ENCODE results near the gene CDK5RAP3. TPM values are rescaled to one million over a fixed set of nuclear protein-coding genes. Genes with fewer than 3 reads are reported as not detected.
A peak's percentile ranks its signal among the peaks of the same experiment; 100 is the strongest.

Gene CDK5RAP3
- total RNA-seq, 1 experiment from 2014 or later: 128 TPM

DNA sequence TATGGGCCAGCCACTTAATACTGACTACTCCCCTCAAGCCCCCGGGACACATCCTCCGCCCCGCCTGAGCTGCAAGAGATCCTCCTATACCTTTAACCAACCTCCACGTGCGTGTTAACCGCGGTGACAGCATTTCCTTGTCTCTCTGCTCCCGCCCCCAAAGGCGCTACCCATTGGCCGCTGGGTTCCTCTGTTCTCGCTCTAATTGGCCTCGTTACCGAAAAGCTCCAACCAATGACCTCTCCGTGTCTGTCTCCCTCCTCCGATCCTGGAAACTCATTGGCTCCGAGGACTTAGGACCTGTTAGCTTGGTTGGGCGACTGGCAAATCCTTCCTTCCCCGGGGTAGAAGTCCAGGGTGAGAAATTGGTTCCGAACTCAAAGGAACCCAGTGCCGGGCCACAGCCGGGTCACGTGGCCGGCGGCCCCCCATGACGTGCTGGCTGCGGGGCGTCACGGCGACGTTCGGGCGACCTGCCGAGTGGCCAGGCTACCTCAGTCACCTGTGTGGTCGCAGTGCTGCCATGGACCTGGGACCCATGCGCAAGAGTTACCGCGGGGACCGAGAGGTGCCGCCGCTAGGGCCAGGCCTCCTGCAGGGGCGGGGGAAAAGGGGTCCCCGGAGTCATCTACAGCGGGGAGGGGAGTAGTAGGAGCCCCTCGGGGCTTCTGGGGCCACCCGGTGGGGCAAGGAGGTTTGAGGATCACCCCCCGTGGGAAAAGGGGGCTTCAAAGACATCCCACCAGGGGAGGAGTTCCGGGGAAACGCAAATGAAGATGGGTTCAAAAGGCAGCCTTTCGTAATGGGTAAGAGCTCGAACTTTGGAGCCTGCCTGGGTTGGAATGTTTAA is 29.4 kb upstream of the CDK5RAP3 start, which contains the start of gene PNPO (continued):
- TF ChIP-seq, protein P1, sequence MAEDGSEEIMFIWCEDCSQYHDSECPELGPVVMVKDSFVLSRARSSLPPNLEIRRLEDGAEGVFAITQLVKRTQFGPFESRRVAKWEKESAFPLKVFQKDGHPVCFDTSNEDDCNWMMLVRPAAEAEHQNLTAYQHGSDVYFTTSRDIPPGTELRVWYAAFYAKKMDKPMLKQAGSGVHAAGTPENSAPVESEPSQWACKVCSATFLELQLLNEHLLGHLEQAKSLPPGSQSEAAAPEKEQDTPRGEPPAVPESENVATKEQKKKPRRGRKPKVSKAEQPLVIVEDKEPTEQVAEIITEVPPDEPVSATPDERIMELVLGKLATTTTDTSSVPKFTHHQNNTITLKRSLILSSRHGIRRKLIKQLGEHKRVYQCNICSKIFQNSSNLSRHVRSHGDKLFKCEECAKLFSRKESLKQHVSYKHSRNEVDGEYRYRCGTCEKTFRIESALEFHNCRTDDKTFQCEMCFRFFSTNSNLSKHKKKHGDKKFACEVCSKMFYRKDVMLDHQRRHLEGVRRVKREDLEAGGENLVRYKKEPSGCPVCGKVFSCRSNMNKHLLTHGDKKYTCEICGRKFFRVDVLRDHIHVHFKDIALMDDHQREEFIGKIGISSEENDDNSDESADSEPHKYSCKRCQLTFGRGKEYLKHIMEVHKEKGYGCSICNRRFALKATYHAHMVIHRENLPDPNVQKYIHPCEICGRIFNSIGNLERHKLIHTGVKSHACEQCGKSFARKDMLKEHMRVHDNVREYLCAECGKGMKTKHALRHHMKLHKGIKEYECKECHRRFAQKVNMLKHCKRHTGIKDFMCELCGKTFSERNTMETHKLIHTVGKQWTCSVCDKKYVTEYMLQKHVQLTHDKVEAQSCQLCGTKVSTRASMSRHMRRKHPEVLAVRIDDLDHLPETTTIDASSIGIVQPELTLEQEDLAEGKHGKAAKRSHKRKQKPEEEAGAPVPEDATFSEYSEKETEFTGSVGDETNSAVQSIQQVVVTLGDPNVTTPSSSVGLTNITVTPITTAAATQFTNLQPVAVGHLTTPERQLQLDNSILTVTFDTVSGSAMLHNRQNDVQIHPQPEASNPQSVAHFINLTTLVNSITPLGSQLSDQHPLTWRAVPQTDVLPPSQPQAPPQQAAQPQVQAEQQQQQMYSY (CRISPR knock-in tag; IDR thresholded peaks at IDR 0.05): no peak
- TF ChIP-seq ETV6 (CRISPR knock-in tag; IDR thresholded peaks at IDR 0.05): peak; percentile 64; the same call in 1 of the 2 replicates
- TF ChIP-seq CREM (CRISPR knock-in tag; IDR thresholded peaks at IDR 0.05): 0 out of 2 replicates have a peak, but pooled peaks have one; percentile 60

DNA sequence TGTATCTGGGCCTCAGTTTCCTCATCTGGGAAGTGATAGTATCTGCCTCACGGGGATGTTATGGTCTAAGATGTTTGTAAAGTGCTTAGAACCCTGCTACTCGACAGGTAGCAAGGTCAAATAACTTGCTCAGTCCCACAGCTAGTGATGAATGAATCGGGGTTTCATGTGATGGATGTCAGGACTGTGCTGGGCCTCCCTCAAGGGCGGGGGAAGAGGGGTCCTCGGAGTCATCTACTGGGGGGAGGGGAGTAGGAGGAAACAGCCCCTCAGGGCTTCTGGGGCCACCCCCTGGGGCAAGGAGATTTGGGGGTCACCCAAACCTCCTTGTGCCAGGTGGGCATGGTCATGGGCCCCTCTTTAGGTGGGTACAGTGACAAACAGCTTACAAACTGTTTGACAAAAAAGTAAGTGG is 28.8 kb upstream of the CDK5RAP3 start:
- ChIA-PET CTCF (interaction anchor here (1.1 to 4.0 kb wide), 18 partner anchors 8 to 111 kb away, joined by 4 to 42 read pairs (median 10); partner anchors contain the start of genes CDK5RAP3, LRRC46, MRPL10 and PRR15L), POLR2A (interaction anchor here (1.1 kb wide), 1 partner anchor 114 kb away, joined by 3 read pairs; no protein-coding TSS in a partner anchor)
- TF ChIP-seq FOXJ3 (CRISPR knock-in tag; IDR thresholded peaks at IDR 0.05; ENCODE audit: borderline replicate concordance): no peak
- Mint-ChIP-seq H3K27ac (no peak overlapping the region), H3K36me3 (peaks cover 10% of the 10 kb centered on the region), H3K4me3 (peak overlapping the region; percentile 80), H3K4me1 (peaks cover 16% of the 10 kb centered on the region), H3K9me3 (peaks cover 5% of the 10 kb centered on the region), H3K27me3 (ENCODE audit: low read depth) (peaks cover 30% of the 10 kb centered on the region)
- DNase-seq (ENCODE audit: low spot score): no peak
- ATAC-seq: no peak

GRCh38 chr17:47942568-47942967 is 28.3 kb upstream of the CDK5RAP3 start:
- Mint-ChIP-seq H3K27me3 (ENCODE audit: low read depth) (peaks cover 30% of the 10 kb centered on the region), H3K4me1 (peaks cover 18% of the 10 kb centered on the region), H3K36me3 (peaks cover 10% of the 10 kb centered on the region), H3K4me3 (peak overlapping the region; percentile 80), H3K9me3 (peaks cover 5% of the 10 kb centered on the region), H3K27ac (no peak overlapping the region)
- ChIA-PET CTCF (interaction anchor here (1.3 to 4.0 kb wide), 15 partner anchors 10 to 111 kb away, joined by 4 to 42 read pairs (median 10); partner anchors contain the start of genes CDK5RAP3, LRRC46, MRPL10 and PRR15L), POLR2A (no interaction called here)
- no peak for DNase-seq (ENCODE audit: low spot score)
- no peak for ATAC-seq
- peak; percentile 24; the same call in 1 of the 2 replicates for TF ChIP-seq ZNF121 (CRISPR knock-in tag; IDR thresholded peaks at IDR 0.05)
- TF ChIP-seq CREB1 (CRISPR knock-in tag; IDR thresholded peaks at IDR 0.05): no peak

DNA sequence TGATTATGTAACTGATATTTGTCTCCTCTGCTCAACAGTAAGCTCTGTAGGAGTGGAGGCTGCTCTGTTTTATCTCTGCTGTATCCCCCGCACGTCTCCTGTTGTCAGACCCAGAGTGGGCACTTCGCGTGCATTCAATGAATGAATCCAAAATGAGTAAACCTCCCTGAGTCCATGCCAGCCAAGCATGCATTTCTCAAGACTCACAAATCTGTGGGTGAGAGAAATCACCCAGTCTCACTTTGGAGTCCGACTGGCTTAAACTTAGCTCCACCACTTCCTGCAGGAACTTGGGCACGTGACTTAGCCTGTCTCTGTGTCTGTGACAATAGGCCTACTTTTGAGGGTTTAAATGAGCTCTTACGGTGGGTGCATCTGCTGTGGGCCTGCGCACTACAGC is 25.8 kb upstream of the CDK5RAP3 start:
- H3K27me3 Mint-ChIP-seq (ENCODE audit: low read depth): peaks cover 18% of the 10 kb centered on the region
- peaks cover 5% of the 10 kb centered on the region for H3K9me3 Mint-ChIP-seq
- no peak overlapping the region for H3K27ac Mint-ChIP-seq
- H3K36me3 Mint-ChIP-seq: peaks cover 10% of the 10 kb centered on the region
- DNase-seq (ENCODE audit: low spot score) (no peak), ATAC-seq (no peak)
- ChIA-PET CTCF (interaction anchor here (0.8 to 1.5 kb wide), 4 partner anchors 14 to 101 kb away, joined by 3 to 5 read pairs (median 3); partner anchors contain the start of gene CDK5RAP3), POLR2A (no interaction called here)
- peaks cover 30% of the 10 kb centered on the region for H3K4me1 Mint-ChIP-seq
- no peak overlapping the region for H3K4me3 Mint-ChIP-seq
- TF ChIP-seq, protein P2, sequence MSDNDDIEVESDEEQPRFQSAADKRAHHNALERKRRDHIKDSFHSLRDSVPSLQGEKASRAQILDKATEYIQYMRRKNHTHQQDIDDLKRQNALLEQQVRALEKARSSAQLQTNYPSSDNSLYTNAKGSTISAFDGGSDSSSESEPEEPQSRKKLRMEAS (CRISPR knock-in tag; IDR thresholded peaks at IDR 0.05): no peak
- TF ChIP-seq ERG (CRISPR knock-in tag; IDR thresholded peaks at IDR 0.05) (no peak), CREM (CRISPR knock-in tag; IDR thresholded peaks at IDR 0.05) (no peak), ZNF232 (CRISPR knock-in tag; IDR thresholded peaks at IDR 0.05) (no peak), JUN (CRISPR knock-in tag; IDR thresholded peaks at IDR 0.05) (no peak), NR3C1 (CRISPR knock-in tag; conservative IDR thresholded peaks at IDR 0.05; ENCODE audit: low read depth) (no peak)
- TF ChIP-seq, protein P3, sequence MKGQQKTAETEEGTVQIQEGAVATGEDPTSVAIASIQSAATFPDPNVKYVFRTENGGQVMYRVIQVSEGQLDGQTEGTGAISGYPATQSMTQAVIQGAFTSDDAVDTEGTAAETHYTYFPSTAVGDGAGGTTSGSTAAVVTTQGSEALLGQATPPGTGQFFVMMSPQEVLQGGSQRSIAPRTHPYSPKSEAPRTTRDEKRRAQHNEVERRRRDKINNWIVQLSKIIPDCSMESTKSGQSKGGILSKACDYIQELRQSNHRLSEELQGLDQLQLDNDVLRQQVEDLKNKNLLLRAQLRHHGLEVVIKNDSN (CRISPR knock-in tag; IDR thresholded peaks at IDR 0.05): no peak
- TF ChIP-seq, protein P4, sequence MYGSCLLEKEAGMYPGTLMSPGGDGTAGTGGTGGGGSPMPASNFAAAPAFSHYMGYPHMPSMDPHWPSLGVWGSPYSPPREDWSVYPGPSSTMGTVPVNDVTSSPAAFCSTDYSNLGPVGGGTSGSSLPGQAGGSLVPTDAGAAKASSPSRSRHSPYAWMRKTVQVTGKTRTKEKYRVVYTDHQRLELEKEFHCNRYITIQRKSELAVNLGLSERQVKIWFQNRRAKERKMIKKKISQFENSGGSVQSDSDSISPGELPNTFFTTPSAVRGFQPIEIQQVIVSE (CRISPR knock-in tag; IDR thresholded peaks at IDR 0.05; ENCODE audit: borderline replicate concordance): no peak
- TF ChIP-seq, protein P5, sequence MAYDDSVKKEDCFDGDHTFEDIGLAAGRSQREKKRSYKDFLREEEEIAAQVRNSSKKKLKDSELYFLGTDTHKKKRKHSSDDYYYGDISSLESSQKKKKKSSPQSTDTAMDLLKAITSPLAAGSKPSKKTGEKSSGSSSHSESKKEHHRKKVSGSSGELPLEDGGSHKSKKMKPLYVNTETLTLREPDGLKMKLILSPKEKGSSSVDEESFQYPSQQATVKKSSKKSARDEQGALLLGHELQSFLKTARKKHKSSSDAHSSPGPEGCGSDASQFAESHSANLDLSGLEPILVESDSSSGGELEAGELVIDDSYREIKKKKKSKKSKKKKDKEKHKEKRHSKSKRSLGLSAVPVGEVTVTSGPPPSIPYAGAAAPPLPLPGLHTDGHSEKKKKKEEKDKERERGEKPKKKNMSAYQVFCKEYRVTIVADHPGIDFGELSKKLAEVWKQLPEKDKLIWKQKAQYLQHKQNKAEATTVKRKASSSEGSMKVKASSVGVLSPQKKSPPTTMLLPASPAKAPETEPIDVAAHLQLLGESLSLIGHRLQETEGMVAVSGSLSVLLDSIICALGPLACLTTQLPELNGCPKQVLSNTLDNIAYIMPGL (CRISPR knock-in tag; IDR thresholded peaks at IDR 0.05): no peak

Data from WTC11 (cell line).